DOHH2 (cell line): ENCODE data around the gene LRP8.

Experiments used
- EZH2phosphoT487 ChIP-seq: fragments of 200-600 bp; sonication (generic); IDR thresholded peaks from 2 replicates; pipeline ENCODE4 v1.6.1; 2017; ENCODE audit warnings: borderline replicate concordance, mild to moderate bottlenecking, antibody characterized with exemption, low read length, moderate library complexity, mixed read lengths
- TF ChIP-seq, protein P1 (sequence below): fragments of 200-600 bp; sonication (generic); IDR thresholded peaks from one replicate; pipeline ENCODE4 v1.5.1; 2014; ENCODE audit warnings: antibody characterized with exemption, mild to moderate bottlenecking, low read depth, low read length; ENCODE audit not compliant: poor library complexity, severe bottlenecking

DNA sequence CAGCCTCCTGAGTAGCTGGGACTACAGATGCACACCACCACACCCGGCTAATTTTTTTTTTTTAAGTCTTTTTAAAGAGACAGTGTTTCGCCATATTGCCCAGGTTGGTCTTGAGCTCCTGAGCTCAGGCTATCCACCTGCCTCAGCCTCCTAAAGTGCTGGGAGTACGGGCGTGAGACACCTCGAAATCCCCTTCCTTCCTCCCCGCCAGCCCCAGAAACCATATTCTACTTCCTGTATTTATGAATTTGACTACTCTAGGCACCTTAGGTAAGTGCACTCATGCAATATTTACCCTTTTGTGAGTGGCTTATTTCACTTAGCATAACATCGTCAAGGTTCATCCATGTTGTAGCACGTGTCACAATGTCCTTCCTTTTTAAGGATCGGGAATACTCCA, 6.9 kb upstream of the LRP8 start:
- TF ChIP-seq, protein P1, sequence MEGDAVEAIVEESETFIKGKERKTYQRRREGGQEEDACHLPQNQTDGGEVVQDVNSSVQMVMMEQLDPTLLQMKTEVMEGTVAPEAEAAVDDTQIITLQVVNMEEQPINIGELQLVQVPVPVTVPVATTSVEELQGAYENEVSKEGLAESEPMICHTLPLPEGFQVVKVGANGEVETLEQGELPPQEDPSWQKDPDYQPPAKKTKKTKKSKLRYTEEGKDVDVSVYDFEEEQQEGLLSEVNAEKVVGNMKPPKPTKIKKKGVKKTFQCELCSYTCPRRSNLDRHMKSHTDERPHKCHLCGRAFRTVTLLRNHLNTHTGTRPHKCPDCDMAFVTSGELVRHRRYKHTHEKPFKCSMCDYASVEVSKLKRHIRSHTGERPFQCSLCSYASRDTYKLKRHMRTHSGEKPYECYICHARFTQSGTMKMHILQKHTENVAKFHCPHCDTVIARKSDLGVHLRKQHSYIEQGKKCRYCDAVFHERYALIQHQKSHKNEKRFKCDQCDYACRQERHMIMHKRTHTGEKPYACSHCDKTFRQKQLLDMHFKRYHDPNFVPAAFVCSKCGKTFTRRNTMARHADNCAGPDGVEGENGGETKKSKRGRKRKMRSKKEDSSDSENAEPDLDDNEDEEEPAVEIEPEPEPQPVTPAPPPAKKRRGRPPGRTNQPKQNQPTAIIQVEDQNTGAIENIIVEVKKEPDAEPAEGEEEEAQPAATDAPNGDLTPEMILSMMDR = no peak
- TF ChIP-seq EZH2phosphoT487 = no peak
